HG03469 (cell line): ENCODE data around the gene SFTA2.
"Not testable (repeated sequence)": the region's sequence is repeated elsewhere in the genome, so short reads cannot be mapped to it uniquely, and the experiment has no call there.

Source experiments
- ATAC-seq: cut with Tn5 transposase; IDR thresholded peaks from one replicate; pipeline ENCODE4 v1.9.1; 2021; ENCODE audit warnings: mild to moderate bottlenecking, moderate library complexity, moderate number of reproducible peaks; ENCODE audit not compliant: unreplicated experiment

SFTA2 gene

DNA sequence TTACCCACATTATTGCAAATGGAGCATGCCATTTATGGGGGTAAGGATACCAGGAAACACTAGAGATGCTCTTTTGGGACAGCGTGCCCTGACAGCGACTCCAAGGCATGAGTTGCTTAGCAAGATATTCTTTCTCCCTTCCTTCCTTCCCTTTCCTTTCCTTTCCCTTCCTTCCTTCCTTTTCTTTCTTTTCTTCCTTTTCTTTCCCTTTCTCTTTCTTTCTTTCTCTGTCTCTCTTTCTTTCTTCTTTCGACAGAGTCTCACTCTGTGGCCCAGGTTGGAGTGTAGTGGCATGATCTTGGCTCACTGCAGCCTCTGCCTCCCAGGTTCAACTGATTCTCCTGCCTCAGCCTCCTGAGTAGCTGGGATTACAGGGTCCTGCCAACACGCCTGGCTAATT is 12.1 kb upstream of the SFTA2 start:
- ATAC-seq, result no peak

DNA sequence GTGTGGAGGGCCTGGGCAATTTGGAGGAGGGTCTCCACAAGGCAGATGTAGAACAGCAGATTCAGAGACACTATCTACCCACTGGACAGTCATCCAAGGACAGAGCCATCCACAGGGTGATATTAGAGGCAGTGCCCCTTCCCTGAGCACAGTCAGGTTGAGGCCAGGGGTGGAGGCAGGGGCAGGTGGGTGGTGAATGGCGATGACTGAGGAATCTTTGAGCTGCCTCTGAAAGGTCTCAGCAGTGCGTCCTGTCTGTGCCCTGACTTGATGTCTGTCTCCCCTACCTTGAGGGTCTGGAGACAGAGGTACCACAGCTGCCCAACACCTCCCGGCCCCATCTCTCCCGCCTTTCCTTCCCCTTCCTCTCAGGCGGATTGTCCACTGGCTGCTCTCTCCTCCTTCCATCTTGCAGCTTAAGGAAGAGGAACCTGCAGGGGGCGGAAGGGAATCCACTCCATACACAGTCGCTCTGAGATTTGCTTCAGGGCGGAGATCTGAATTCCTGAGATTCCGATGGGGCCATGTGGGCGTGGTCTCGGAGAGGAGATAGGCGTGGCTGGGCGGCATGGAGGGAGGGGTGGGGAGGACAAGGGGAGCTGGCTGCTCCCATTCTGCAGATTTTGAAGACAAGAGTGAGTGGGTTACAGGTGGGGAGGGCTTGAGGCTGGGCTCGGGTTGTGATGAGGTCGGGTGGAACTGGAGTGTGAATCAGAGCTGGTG is 10.5 kb upstream of the SFTA2 start:
- no peak for ATAC-seq

DNA sequence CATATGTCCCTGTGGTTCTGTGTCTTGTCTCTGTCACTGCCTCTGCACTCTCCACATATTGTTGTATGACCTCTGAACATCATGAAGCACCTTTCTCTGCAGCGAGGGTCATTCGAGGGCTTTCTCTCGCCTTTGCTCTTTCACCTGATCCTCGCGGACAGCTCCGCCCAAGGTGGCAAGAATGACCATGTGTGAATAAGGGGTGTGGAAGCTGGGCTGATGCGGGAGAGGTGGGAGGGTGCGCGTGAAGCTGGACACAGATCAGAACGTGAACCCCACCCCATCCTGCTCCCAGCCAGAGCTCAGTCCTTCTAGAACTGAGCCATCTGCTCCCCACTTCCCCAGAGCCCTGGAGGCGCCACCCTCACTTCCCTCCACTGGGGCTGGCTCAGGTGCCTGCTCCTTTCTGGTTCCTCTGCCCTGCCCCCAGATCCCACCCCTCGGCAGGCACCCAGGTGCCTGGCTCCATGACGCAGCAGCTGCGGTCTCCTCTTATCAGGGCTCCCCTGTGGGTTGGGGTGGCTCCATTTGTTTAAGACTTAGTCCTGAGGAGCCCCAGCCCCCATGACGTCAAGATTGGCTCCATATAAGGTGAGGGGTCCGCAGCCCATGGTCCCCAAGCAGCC is 8.5 kb upstream of the SFTA2 start, which contains the start of gene MUCL3:
Gene MUCL3, plus strand, starts transcription at position 613 of the 626 bp plus-strand sequence. CDS start 27 bp downstream, outside the sequence.
- no peak for ATAC-seq

DNA sequence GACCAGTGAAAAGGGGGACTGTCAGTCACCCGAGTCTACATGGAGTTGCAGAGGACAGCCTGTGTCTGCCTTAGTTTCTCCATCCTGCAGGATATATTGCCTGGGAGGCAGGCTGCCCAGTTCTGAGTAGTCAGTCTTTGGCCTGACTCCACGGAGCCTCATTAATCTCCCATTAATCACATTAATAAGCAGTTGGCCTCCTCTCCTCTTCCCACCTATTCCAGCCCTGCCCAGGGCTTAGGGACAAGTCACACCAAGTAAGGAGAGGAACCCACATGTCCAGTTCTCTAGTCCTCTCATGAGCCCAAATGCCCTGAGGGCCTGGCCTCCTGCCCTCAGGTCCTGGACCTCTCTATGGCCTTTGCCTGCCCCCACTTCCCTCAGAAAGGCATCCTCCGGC is 7.5 kb upstream of the SFTA2 start:
- ATAC-seq, result no peak

DNA sequence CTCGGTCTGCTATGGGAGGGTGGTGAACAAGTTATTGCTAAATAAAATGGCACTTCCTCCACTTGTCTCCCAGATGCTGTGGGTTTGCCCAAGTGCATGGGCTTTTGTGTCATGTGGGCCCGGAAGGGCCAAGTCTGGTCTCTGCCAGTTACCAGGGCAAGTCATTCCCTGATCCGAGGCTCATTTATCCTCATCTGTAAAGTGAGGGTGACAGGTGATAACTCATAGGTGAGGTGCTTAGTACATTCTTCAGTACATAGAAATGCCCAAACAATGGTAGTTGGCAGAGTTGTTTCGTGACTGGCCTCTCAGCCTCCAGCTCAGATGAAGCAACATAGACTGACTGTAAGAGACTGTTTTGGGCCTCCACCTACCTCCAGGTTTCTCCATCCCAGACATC is 6.8 kb upstream of the SFTA2 start:
- no peak for ATAC-seq

DNA sequence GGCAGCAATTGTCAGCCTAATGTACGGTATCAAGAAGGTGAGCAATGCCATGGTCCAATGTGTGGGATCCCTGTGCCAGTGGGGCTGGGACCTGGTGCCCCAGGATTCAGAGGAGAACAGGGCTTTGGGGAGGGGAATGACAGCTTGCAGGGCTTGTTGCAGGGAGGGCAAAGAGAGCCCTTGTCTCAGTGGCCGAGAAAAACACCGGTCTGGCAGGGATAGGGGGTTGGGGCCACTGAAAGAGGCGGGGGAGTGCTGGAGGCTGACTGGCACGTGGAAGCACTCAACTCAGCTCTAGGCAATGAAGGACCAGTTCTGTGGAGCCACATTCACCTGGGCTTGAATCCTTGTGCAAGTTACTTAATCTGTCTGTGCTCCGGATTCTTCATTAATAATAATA is 5.3 kb upstream of the SFTA2 start:
- no peak for ATAC-seq

DNA sequence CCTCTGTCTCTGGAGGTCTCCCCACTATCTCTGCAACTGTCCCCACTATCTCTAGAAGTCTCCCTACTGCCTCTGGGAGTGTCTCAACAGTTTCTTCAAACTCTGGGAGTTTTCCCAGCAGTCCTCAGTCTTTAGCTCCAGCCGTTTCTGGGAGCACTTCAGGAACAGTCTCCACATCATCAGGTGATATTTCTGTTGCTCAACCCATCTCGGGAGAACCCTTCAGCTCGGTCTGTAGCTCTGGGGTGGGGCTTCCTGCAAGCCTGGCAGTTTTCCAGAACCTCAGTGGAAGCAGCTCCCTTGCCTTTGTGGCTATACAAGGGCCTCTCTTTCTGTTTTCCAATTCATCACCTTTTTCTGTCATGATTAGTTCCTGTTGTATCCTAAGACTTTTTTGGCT is 3.0 kb upstream of the SFTA2 start:
- no peak for ATAC-seq

DNA sequence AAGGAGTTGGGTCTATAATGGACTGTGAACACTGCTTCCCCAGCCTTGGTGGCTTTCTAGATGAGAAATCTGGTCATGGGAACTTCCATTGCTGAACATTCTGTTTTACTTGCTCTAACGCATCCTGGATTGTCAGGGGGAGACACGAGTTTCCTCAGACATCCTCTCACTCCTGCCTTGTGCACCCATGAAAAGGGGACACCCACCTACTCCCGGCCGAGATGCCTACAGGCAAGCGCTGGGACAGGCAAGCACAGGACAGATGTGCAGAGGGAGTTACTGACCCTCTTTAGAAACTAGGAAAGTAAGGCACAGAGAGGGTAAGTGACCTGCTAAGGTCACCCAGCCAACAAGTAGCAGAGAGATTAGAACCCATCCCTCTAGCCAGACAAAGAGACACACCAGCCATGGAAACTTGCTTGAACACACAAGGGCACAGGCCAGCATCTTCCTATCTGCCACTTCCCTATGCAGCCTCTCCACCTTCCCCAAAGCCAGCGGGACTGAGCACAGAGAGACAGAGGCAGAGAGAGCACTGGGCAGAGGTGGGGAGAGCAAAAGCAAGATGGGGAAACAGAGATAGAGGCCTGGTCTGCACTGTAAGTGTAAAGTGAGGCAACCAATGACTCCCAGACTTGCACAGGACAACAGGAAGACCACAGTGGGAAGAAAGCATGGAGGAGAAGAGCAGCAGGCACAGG is 845 bp upstream of the SFTA2 start:
- no peak for ATAC-seq

DNA sequence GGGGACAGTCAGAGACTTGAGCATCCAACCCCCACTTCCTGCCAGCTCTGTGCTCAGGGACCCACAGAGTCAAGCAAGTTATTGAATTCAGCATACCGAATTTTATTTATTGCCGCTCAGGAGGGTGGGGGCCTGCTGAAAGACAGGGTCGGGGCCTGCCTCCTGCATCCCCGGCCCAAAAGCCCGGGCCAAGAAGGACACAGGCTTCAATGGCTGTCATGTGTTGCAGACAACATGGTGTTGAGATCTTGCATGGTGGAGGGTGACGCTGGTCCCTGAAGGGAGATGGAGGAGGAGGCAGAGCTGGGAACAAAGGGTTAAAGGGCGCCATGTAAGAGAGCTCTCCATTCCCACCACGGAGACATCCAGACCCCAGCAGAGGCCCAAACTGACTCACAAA is 698 bp downstream of the SFTA2 start:
- ATAC-seq, result no peak

DNA sequence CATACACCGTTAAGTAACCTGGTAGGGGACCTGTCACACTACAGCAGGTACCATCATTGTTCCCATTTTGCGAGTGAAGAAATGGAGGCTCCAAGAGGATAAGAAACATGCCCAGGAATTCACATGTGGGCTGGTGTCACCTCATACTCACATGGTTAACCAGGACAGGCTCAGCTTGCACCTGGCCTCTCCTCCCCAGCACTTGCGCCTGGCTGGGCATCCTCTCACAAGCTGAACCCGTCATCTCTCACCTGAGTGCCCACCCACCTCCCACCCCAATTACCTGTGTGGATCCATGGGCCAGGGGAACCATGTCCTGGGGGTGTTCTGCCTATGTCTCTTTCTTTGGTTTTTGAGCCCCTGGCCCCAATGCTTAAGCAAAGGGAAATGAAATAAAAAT is 1.5 kb downstream of the SFTA2 start:
- no peak for ATAC-seq

DNA sequence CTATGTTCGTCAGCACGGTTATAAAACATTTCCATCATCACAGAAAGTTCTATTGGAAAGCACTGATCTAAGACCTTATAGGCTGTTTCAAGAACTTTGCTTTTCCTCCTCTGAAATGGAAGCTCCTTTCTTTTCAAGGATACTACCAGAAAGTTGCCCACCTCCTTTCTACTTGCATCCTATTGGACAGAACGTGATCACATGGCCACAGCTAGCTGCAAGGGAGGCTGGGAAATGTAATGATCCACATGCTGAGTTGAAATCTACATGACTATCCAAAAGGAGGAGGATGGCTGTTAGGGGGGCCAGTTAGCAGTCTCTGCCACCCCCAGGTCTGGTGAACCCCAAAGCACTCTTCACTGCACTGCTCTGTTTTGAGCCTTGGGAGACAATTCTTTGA is 3.3 kb downstream of the SFTA2 start:
- no peak for ATAC-seq

DNA sequence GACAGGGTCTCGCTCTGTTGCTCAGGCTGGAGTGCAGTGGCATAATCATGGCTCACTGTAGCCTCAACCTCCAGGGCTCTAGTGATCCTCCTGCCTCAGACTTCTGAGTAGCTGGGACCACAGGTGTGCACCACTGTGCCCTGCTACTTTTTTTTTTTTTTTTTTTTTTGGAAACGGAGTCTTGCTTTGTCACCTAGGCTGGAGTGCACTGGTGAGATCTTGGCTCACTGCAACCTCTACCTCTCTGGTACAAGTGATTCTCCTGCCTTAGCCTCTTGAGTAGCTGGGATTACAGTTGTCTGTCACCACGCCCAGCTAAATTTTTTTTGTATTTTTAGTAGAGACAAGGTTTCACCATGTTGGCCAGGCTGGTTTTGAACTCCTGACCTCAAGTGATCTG is 4.9 kb downstream of the SFTA2 start:
- not testable (repeated sequence) for ATAC-seq

DNA sequence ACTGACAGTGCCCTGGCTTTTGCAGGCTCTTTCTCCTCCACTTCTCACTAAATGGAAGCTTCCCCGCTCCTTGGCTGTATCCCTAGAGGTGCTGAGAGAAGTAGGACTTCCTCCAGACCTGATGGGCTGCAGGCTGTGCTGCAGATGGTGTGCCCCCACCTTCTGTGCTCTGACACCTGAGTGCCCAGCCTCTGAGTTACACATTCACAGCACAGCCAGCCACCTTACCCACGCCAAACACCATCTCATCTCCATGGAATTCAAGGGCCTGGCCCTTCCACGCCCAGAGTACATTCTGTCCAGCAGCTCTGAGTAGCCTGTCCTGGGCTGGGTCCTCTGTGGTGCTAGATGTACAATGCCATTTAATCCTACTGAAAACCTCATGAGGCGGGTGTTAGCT is 5.3 kb downstream of the SFTA2 start:
- ATAC-seq, result no peak

DNA sequence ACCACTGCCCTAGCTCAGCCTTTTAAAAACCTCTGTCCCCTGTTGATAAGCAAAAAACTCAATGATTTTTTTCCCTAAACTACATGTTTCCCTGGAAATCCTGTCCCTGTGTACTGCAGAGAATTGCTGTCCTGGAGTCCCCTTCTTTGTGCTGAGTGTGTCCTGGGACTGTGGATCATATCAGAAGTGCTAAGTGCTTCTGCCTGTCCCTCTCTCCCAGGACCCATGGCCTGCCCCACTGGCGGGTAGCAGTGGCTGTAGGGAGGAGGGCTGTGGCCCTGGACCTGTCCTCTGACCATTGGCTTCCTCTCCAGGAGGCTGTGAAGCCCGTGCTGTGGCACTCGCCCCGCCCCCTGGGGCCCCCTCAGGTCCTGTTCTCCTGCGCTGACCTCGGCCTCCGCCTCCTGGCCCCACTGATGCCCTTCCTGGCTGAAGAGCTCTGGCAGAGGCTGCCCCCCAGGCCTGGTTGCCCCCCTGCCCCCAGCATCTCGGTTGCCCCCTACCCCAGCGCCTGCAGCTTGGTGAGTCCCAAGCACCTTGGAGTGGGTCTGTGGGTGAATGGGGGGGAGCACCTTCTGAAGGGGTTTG is 7.8 kb downstream of the SFTA2 start:
- not testable (repeated sequence) for ATAC-seq

DNA sequence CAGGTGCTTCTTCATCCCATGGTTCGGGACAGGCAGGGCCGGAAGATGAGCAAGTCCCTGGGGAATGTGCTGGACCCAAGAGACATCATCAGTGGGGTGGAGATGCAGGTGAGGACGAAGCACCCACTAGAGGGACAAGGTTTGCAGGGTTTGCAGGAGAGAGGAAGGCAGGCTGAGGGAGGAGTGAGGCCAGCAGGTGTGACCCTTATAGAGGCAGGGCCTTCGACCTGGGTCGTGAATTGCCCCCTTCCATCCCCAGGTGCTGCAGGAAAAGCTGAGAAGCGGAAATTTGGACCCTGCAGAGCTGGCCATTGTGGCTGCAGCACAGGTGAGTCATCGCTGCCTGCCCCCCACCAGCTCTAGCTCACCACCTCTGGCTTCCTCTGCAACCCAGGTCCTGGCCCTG is 9.5 kb downstream of the SFTA2 start:
- ATAC-seq, result no peak

DNA sequence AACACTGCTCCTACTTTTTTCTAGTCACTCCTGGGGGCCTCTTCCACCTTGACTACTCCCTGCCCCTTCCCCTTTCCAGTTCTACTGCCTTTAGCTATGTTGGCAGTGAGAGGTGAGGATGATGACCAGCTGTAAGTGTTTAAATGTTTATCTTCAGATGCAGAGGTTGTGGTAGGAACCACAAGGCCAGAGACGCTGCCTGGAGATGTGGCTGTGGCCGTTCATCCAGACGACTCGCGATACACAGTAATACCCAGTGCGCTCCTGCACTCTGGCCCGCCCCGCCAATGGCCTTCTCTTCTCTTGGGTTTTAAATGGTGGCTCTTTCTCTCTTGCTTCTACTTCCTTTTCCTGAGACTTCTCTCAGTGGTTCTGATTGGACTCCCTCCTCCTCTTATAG is 13.3 kb downstream of the SFTA2 start:
- no peak for ATAC-seq

DNA sequence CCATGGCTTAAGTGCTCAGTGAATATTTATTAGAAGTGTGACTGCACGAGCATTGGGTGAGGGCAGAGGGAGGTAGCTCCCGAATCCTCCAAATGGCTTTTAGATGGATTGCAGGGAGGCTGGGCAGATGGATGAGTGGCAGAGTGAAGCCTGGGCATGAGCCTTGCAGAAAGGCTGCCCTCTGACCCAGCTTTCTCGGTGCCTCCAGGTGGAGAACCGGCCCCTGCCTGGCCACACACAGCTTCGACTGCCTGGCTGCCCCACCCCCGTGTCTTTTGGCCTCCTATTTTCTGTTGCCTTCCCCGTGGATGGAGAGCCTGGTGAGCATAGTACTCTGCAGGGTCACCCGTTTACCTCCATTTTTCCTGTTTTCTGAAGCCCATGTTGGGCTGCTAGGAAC is 14.5 kb downstream of the SFTA2 start:
- no peak for ATAC-seq

DNA sequence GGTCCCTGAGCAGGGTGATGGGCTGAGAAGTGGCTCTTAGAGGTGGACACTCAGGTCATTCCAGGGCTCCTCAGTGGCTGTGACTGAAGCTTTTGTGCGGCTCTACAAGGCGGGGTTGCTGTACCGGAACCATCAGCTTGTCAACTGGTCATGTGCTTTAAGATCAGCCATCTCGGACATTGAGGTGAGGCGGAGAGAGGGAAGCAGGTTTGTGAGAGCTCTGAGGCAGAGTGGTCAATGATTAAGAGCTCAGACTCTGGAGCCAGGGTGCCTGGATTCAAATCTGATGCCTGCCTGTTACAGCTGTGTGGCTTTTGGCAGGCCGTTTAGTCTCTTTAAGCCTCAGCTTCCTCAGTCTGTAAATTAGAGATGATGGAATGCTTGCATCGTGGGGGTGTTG is 14.9 kb downstream of the SFTA2 start:
- ATAC-seq, result no peak

DNA sequence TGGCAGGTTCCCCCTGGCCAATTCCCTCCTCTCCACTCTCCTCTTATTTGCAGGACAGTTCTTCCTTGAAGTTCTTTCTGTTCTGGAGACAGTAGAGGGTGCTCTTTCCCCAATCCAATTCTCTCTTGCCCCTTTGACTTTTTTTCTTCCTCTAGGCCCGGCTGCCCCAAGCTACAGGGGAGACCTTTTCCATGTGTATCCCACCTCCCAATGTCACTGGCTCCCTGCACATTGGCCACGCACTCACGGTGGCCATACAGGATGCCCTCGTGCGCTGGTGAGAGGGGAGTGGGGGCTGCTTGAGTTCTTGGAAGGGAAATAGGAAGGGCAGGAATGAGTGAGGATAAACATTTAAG is 16.4 kb downstream of the SFTA2 start:
- ATAC-seq, result no peak

DNA sequence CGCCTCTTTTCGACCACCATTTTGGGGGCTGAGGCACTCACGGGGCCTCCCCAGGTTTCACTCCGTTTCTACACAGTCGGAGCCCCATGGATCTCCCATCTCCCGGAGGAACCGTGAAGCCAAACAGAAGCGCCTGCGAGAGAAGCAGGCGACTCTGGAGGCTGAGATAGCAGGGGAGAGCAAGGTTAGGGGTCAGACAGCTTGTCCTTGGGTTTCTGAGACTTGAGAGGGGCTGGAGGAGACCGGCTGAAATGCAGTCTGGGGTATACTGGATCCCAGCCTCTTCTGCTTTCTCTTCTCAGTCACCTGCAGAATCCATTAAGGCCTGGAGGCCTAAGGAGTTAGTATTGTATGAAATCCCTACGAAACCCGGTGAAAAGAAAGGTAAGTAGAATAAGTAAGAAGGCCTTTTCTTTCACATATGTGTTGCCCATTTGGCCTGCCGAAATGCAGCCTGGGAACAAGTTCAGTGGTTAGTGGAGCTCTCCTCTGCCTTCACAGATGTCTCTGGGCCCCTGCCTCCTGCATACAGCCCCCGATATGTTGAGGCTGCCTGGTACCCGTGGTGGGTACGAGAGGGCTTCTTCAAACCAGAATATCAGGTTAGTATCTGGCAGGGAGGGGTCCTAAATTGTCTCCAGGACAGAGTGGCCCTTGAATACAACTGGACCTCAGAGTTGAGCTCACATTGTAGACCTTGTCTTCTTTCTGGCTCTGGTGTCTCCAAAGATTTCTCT is 16.9 kb downstream of the SFTA2 start:
- no peak for ATAC-seq
